Cardiac fibroblast (primary cell): Measurements from ENCODE around the gene PHOSPHO2.

Experiments used
- DNase-seq, 2 donors: peaks; one replicate each; pipeline versions ENCODE4 v3.0.0 to v3.0.0-alpha.2; 2010; ENCODE audit warnings: low read depth in 2 of 2
- H3K4me3 ChIP-seq, 2 donors: replicated peaks in 1 of 2; 1 replicate in 1 of 2; 2 replicates in 1 of 2; pipeline ENCODE4 v1.5.1; 2011; ENCODE audit warnings: low read depth in 2 of 2, low read length in 2 of 2, mild to moderate bottlenecking in 2 of 2, moderate library complexity in 1 of 2
- TF ChIP-seq, protein P1 (sequence below): IDR thresholded peaks from one replicate; pipeline ENCODE4 v1.5.1; 2011; ENCODE audit warnings: low read depth, mild to moderate bottlenecking, low read length, inconsistent platforms

PHOSPHO2 gene

DNA sequence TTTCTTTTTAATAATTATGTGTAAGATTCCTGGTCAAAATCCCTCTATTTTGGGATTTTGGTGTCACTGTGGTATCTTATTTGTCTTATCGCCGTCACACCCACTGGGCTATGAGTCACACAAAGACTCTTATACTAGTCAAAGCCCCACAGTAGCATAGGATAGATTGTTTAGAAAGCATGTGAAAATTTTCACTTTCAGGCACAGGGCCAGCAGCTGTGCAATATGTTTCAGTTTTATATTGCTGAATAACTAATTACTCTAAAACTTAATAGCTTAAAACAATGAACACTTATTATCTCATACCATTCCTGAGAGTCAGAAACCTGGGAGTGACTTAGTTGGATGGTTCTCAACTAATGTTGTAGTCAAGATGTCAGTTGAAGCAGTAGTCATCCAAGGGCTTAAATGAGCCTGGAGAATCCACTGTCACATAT, 24.0 kb upstream of the PHOSPHO2 start:
- TF ChIP-seq, protein P1, sequence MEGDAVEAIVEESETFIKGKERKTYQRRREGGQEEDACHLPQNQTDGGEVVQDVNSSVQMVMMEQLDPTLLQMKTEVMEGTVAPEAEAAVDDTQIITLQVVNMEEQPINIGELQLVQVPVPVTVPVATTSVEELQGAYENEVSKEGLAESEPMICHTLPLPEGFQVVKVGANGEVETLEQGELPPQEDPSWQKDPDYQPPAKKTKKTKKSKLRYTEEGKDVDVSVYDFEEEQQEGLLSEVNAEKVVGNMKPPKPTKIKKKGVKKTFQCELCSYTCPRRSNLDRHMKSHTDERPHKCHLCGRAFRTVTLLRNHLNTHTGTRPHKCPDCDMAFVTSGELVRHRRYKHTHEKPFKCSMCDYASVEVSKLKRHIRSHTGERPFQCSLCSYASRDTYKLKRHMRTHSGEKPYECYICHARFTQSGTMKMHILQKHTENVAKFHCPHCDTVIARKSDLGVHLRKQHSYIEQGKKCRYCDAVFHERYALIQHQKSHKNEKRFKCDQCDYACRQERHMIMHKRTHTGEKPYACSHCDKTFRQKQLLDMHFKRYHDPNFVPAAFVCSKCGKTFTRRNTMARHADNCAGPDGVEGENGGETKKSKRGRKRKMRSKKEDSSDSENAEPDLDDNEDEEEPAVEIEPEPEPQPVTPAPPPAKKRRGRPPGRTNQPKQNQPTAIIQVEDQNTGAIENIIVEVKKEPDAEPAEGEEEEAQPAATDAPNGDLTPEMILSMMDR = no peak
- DNase-seq = peak; percentile 16 to 44
- no peak overlapping the region for H3K4me3 ChIP-seq

DNA sequence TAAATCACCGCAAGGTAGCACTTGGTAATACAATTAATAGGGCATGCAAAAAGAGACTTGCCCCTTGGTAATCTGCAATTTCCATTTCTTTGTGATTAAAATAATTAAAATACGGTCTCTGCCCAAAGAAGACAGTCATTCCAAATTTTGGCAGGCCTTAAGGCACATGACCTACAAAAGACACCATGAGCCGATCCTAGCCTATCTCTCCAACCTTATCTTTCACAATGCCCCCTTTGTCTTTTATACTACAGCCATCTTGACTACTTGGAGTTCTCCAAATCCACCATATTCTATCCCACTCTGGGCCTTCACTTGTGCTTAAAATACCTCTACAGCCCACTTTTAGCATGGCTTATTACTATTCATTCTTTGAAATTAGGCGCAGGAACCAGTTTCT, 23.3 kb upstream of the PHOSPHO2 start:
- no peak overlapping the region for H3K4me3 ChIP-seq
- TF ChIP-seq, protein P1 = no peak
- no peak for DNase-seq

DNA sequence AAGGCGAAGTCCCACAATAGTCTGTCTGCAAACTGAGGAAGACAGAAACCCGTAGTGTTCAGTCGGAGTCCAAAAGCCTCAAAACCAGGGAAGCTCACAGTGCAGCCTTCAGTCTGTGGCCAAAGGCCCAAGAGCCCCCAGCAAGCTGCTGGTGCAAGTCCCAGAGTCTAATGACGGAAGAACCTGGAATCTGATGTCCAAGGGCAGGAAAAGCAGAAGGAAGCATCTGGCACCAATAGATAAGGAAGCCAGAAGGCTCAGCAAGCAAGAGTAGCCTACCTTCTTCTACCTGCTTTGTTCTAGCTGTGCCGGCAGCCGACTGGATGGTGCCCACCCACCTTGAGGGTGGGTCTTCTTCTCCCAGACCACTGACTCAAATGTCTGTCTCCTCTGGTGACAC, 21.9 kb upstream of the PHOSPHO2 start:
- TF ChIP-seq, protein P1 = no peak
- no peak overlapping the region for H3K4me3 ChIP-seq

DNA sequence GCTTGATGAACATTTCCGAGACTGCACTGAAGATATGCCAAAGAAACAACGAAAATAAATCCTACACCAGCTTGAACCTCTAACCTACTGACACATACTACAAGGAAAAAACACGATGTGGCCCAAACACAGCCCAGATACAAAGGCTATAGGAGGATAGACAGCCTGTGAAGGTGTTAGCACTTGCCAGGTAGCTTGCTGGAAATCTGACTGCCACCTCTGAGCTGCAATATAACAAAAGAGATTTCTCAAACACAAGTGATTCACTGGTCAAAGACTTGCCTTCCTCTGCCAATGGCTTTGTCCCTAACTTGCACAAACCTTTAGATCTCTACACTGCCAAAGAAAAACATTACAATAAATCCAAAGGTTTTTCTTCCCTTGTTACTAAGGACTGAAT, 21.2 kb upstream of the PHOSPHO2 start:
- no peak overlapping the region for H3K4me3 ChIP-seq
- TF ChIP-seq, protein P1 = no peak
- no peak for DNase-seq

More for the DNA sequence above, 21.9 kb upstream of the PHOSPHO2 start:
- DNase-seq = no peak

DNA sequence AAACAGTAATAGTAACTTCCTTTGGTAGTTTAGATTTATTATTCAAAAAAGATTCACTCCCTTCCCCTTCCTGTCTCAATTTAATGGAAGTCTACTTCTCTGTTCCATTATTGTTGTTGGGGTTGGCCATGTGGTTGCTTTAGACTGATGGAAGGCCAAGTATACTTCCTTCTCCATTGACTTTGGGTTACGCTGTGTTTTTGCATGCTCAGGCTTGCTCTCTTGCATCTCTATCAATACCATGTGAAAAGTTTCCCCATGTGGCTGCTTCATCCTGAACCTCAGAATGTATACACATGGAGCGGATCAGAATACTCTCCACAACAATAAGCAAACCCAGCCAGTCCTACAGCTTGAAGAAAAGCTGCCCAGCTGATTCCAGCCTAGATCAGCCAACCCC, 20.3 kb upstream of the PHOSPHO2 start:
- no peak for DNase-seq
- no peak overlapping the region for H3K4me3 ChIP-seq
- TF ChIP-seq, protein P1 = no peak

DNA sequence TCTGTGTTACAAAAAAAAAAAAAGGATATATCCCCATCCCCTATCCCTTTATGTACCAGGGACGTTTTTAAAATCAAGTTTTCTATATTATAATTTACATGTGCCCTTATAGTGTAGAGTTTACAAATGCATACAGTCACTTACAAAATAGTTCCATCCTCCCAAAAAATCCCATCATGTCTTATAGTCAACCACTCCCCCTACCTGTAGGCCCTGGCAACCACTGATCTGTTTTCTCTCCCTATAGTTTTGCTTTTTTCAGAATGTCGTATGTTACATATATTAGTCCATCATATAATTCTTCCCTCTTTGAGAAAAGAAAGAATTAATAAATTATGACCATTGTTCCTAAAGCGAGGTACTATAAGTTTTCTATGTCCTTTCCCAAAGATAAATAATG, 17.9 kb upstream of the PHOSPHO2 start:
- TF ChIP-seq, protein P1 = no peak

DNA sequence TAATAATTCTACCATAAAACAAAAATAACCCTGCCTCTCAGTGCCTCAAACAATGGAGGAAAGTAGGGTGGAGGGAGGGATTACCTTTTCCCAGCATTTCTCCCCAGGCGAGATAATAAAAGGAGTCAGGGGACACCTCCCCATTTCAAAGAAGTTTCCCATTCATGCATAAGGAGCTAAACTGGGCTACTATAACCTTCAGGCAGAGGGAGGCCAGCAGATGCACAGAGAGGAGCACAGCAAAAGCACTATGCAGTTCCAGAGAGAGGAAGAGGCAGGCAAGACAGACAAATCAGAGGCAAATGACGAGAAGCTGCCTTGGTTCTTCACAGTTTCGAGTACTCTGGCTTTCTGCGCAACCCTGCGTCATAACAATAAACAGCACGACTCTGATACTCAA, 17.4 kb upstream of the PHOSPHO2 start:
- TF ChIP-seq, protein P1 = no peak
- H3K4me3 ChIP-seq = no peak overlapping the region
- DNase-seq = no peak

More for the DNA sequence above, 17.9 kb upstream of the PHOSPHO2 start:
- DNase-seq = no peak
- no peak overlapping the region for H3K4me3 ChIP-seq
